Measurements from ENCODE around the gene SAMD7.

The SAMD7 gene

GRCh38 chr3:169955406-169955805 is 44.0 kb downstream of the SAMD7 start:
- in situ Hi-C loops (cut with MboI; ENCODE audit: low pct_unique_long_range_greater_than_20kb, low sequenced_read_pairs, unreplicated experiment): no loop called here
- TF ChIP-seq CTCF (IDR thresholded peaks at IDR 0.05; ENCODE audit: extremely low read depth, insufficient read depth, missing control alignments): no peak
- no peak for DNase-seq (ENCODE audit: low spot score)

- no peak for TF ChIP-seq CTCF (IDR thresholded peaks at IDR 0.05; ENCODE audit: extremely low read depth, insufficient read depth, missing control alignments)
- no peak for DNase-seq (ENCODE audit: low spot score)
- in situ Hi-C loops (cut with MboI; ENCODE audit: low pct_unique_long_range_greater_than_20kb, low sequenced_read_pairs, unreplicated experiment): no loop called here
Measured at GRCh38 chr3:169964176-169964575, 52.8 kb downstream of the SAMD7 start.

- no peak for DNase-seq (ENCODE audit: low spot score)
- TF ChIP-seq CTCF (IDR thresholded peaks at IDR 0.05; ENCODE audit: extremely low read depth, insufficient read depth, missing control alignments): no peak
- in situ Hi-C loops (cut with MboI; ENCODE audit: low pct_unique_long_range_greater_than_20kb, low sequenced_read_pairs, unreplicated experiment): no loop called here
Measured at GRCh38 chr3:169965562-169966427, 54.4 kb downstream of the SAMD7 start.

GRCh38 chr3:169966428-169966950 is 55.1 kb downstream of the SAMD7 start, which contains the start of gene SEC62:
TSS of gene SEC62 (plus strand) at chr3:169966807. CDS start at chr3:169966823, 16 bp downstream.
- TF ChIP-seq CTCF (IDR thresholded peaks at IDR 0.05; ENCODE audit: extremely low read depth, insufficient read depth, missing control alignments): peak; percentile 80
- DNase-seq (ENCODE audit: low spot score): peak; percentile 87
- in situ Hi-C loops (cut with MboI; ENCODE audit: low pct_unique_long_range_greater_than_20kb, low sequenced_read_pairs, unreplicated experiment): no loop called here

- DNase-seq (ENCODE audit: low spot score): peak; percentile 51
- TF ChIP-seq CTCF (IDR thresholded peaks at IDR 0.05; ENCODE audit: extremely low read depth, insufficient read depth, missing control alignments): no peak
- in situ Hi-C loops (cut with MboI; ENCODE audit: low pct_unique_long_range_greater_than_20kb, low sequenced_read_pairs, unreplicated experiment): no loop called here
Measured at GRCh38 chr3:169966951-169967915, 55.9 kb downstream of the SAMD7 start.

GRCh38 chr3:169968224-169968885 is 57.0 kb downstream of the SAMD7 start:
- DNase-seq (ENCODE audit: low spot score): no peak
- TF ChIP-seq CTCF (IDR thresholded peaks at IDR 0.05; ENCODE audit: extremely low read depth, insufficient read depth, missing control alignments): no peak
- in situ Hi-C loops (cut with MboI; ENCODE audit: low pct_unique_long_range_greater_than_20kb, low sequenced_read_pairs, unreplicated experiment): no loop called here

All from GM13977 (cell line).